Stimulated activated naive CD8-positive, alpha-beta T cell treated with anti-CD3 and anti-CD28 coated beads, Interleukin-15, amount 100 ng/mL, for 72 hours (primary cell): Measurements from ENCODE around the gene STX2.
"Not testable (repeated sequence)": the region's sequence is repeated elsewhere in the genome, so short reads cannot be mapped to it uniquely, and the experiment has no call there.

Experiments
- ATAC-seq: fragments of 150-1000 bp; cut with Tn5 transposase; 2 replicates; pipeline ENCODE4 v1.10.0; 2021; ENCODE audit warnings: mild to moderate bottlenecking, moderate library complexity
- DNase-seq, 2 donors: peaks; one replicate each; pipeline ENCODE4 v3.0.0; 2021 to 2022
- H3K27ac Mint-ChIP-seq, 2 donors: one replicate each; pipeline ENCODE4 v1.8.0; 2022; ENCODE audit warnings: mild to moderate bottlenecking in 2 of 2, mixed read lengths in 2 of 2, moderate library complexity in 2 of 2
- H3K27me3 Mint-ChIP-seq: one replicate; pipeline ENCODE4 v1.8.0; 2022; ENCODE audit warnings: mixed read lengths
- H3K4me1 Mint-ChIP-seq: one replicate; pipeline ENCODE4 v1.8.0; 2022; ENCODE audit warnings: mild to moderate bottlenecking, mixed read lengths
- H3K4me3 Mint-ChIP-seq, 2 donors: one replicate each; pipeline ENCODE4 v1.8.0; 2022; ENCODE audit warnings: mild to moderate bottlenecking in 2 of 2, mixed read lengths in 2 of 2, moderate library complexity in 1 of 2
- H3K9me3 Mint-ChIP-seq, 2 donors: one replicate each; pipeline ENCODE4 v1.8.0; 2022; ENCODE audit warnings: mixed read lengths in 2 of 2

Gene STX2

DNA sequence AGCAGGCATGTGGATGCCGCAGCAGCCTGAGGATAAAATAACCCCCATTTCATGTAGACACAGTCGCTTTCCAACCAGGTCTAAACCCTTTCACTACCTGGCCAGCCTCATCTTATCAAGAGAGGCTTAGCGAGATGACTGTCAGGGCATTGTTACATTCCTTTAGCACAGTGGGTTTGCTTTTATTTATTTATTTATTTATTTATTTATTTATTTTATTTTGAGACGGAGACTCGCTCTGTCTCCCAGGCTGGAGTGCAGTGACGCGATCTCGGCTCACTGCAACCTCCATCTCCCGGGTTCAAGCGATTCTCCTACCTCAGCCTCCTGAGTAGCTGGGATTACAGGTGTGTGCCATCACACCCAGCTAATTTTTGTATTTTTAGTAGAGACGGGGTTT lies 87.0 kb downstream of the STX2 start:
- peaks cover 14% of the 10 kb centered on the region for H3K4me1 Mint-ChIP-seq
- not testable (repeated sequence) for DNase-seq, H3K4me3 Mint-ChIP-seq, ATAC-seq, H3K27ac Mint-ChIP-seq
- H3K27me3 Mint-ChIP-seq, result peaks cover 16% of the 10 kb centered on the region
- H3K9me3 Mint-ChIP-seq, result peaks cover 7 to 11% of the 10 kb centered on the region in 2 donors

DNA sequence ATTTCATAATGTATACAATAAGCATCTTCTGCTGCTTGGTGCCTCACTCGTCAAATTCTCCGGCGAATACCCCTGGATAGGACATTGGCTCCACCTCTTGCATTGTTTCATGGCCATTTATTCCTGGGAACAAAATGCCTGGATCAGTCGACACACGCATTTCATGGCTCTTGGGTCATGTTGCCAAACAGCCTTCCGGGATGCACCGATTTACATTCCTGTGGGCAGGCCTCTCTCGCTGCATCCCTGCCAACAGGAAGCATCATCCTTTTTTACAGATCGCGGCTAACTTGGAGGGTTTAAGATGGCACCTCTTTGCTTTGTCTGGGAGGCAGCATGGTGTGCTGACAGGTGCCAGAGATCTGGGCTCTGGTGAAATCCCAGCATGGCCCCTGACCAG lies 90.3 kb downstream of the STX2 start:
- Mint-ChIP-seq H3K4me3 (no peak overlapping the region), H3K9me3 (no peaks in the 10 kb centered on the region), H3K4me1 (peaks cover 5% of the 10 kb centered on the region), H3K27ac (no peak overlapping the region), H3K27me3 (peaks cover 23% of the 10 kb centered on the region)
- no peak for DNase-seq
- ATAC-seq, result no peak

DNA sequence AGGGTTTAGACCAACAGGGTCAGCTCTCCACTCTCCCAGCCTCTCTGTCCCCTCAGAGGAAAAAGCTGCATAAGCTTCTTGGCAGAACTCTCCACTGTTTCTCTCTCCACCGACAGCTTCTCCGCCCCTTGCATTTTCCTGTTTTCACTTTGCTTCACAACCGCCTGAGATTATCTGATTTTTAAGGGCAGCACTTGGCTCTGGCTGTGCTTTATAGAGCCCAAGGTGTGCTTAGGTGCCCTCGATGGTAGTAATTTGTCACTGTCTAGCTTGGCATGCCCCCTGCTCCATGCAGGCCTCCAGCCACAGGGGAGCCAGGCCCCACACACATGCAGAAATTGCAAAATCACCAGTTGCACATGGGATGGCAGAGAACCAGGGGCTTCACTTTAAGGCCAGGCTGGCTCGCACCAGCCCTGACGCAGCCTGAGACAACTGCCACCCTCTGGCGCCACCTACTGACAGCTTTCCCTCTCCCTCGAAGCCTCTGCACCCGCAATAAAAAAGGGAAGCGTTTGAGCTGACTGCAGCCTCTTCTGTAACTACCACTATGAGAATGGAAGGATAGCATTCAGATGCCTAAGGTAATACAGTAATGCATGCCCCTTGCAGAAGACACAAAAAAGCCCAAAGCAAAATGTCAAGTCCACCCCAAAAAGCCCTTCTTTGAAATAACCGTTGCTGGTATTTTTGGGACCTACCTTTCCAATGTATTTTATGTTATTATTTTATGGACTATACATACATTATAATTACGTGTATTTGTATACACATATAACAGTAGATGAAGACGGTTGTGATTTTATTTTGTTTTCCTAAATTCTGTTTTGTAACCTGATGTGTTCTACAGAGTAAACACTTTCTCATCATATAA lies 90.9 kb downstream of the STX2 start:
- ATAC-seq (peak; percentile 91), DNase-seq (peak; percentile 64 to 68)
- peaks cover 5% of the 10 kb centered on the region for H3K4me1 Mint-ChIP-seq
- H3K9me3 Mint-ChIP-seq, result no peaks in the 10 kb centered on the region
- no peak overlapping the region for H3K4me3 Mint-ChIP-seq
- peaks cover 23% of the 10 kb centered on the region for H3K27me3 Mint-ChIP-seq
- H3K27ac Mint-ChIP-seq, result no peak overlapping the region

DNA sequence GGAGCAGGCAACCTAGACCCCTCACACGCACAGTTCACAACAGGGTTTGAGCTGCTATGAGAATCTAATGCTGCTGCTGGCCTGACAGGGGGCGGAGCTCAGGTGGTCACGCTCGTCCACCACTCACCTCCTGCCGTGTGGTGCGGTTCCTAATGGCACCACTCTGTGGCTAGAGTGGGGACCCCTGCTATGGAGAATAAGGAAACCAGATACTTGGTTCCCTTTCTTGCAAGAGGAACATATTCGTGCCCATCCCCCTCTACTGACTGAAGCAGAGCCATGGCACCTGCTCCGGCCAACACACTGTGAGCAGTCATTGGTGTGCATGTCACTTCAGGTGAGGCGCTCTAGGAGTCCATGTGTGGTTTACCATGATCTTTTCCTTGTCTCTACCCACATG lies 92.5 kb downstream of the STX2 start:
- ATAC-seq (no peak), DNase-seq (no peak)
- H3K27me3 Mint-ChIP-seq, result peaks cover 23% of the 10 kb centered on the region
- H3K4me3 Mint-ChIP-seq, result no peak overlapping the region
- H3K27ac Mint-ChIP-seq, result no peak overlapping the region
- no peaks in the 10 kb centered on the region for H3K9me3 Mint-ChIP-seq
- H3K4me1 Mint-ChIP-seq, result peaks cover 5% of the 10 kb centered on the region

DNA sequence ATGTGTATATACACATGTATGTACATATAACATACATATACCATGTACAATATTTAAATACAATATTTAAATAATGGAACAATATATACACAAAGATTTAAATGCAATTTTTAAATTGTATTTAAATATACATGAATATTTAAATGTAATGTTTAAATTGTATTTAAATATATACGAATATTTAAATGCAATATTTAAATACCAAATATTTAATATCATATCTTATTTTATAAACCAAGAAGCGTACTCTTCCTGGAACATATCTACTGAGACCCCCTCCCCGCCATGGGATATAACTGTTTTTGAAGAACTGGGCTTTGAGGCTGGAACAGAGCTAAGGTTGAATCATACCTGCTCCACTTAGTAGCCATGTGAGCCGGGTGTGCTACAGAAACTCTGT lies 93.1 kb downstream of the STX2 start:
- peaks cover 5% of the 10 kb centered on the region for H3K4me1 Mint-ChIP-seq
- ATAC-seq (no peak), DNase-seq (no peak)
- peaks cover 23% of the 10 kb centered on the region for H3K27me3 Mint-ChIP-seq
- no peaks in the 10 kb centered on the region for H3K9me3 Mint-ChIP-seq
- H3K4me3 Mint-ChIP-seq, result no peak overlapping the region
- H3K27ac Mint-ChIP-seq, result no peak overlapping the region

DNA sequence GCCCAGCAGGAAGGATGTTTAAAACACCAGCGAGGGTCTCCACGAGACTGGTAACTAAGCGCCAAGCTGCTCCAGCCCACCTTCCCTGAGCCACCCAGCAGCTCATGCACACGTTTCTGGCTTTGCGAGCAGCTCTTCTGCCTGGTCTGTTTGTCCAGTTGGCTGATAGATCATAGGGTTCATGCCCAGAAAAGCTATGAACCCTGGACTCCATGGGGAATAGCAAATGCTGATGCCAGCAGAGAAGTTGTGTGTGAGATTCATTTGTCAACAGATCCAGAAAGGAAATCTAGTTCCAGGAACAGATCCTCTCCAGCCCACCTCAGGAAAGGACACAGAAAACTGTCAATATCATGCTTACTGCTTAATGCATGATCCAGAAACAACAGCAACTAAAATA lies 94.8 kb downstream of the STX2 start:
- H3K4me1 Mint-ChIP-seq, result peaks cover 5% of the 10 kb centered on the region
- H3K27me3 Mint-ChIP-seq, result peaks cover 26% of the 10 kb centered on the region
- no peak overlapping the region for H3K27ac Mint-ChIP-seq
- ATAC-seq, result no peak
- no peak overlapping the region for H3K4me3 Mint-ChIP-seq
- H3K9me3 Mint-ChIP-seq, result no peaks in the 10 kb centered on the region
- no peak for DNase-seq

DNA sequence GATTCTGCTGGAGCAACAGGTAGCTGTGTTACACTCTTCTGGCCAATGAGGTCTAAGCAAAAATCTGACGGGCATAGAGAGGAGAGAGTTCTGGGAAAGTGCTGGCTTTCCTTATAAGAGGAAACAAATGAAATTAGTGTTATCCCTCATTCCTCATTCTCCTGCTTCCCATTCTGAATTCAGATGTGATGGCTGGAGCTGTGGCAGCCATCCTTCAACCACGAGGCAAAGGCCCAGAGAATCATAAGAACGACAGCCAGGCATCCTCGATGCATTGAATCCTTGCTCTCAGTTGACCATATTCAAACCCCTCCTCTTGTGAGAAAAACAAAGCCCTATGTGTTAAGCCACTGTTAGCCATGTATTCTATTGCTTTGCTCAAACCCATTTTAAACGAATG lies 95.4 kb downstream of the STX2 start:
- H3K4me1 Mint-ChIP-seq, result peaks cover 5% of the 10 kb centered on the region
- no peak for ATAC-seq
- no peak overlapping the region for H3K4me3 Mint-ChIP-seq
- no peaks in the 10 kb centered on the region for H3K9me3 Mint-ChIP-seq
- no peak for DNase-seq
- no peak overlapping the region for H3K27ac Mint-ChIP-seq
- peaks cover 25% of the 10 kb centered on the region for H3K27me3 Mint-ChIP-seq

DNA sequence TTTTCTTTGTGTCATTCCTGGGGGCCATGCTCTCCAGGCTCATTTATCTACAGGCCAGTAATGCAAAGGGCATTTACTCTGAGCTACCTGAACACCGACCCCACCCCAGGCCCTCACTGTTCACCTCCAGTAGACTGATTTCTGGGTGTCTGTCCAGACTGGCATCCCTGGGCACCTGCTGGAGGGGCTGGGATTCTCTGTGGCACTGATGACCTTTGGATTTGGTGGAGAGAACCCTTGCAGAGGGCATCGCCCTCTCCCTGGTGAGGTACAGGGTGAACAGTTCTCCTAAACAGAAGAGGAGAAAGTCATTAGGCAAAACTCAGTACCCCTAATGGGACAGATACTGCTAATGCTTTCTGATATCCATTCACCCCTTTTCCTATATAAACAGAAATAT lies 95.9 kb downstream of the STX2 start:
- H3K9me3 Mint-ChIP-seq, result no peaks in the 10 kb centered on the region
- no peak overlapping the region for H3K4me3 Mint-ChIP-seq
- H3K27me3 Mint-ChIP-seq, result peaks cover 24% of the 10 kb centered on the region
- peaks cover 4% of the 10 kb centered on the region for H3K4me1 Mint-ChIP-seq
- ATAC-seq (no peak), DNase-seq (no peak)
- H3K27ac Mint-ChIP-seq, result no peak overlapping the region

DNA sequence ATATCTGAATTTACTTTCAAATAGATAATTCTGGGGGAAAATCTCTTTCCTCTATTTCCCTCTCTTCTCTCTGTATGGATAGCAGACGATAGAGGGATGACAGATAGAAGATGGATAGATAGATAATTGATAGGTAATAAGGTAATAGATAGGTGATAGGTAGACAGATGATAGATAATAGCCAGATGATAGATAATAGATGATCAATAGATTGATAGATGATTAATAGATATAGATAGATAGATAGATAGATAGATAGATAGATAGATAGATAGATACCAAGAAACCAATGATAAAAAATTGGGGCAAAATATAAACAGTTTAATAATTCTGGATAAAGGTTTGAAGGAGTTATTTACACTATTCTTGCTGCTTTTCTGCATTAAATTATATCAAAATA lies 96.3 kb downstream of the STX2 start:
- Mint-ChIP-seq H3K27me3 (peaks cover 22% of the 10 kb centered on the region), H3K27ac (no peak overlapping the region), H3K4me3 (no peak overlapping the region), H3K9me3 (no peaks in the 10 kb centered on the region), H3K4me1 (peaks cover under 1% of the 10 kb centered on the region)
- no peak for ATAC-seq
- DNase-seq, result no peak

DNA sequence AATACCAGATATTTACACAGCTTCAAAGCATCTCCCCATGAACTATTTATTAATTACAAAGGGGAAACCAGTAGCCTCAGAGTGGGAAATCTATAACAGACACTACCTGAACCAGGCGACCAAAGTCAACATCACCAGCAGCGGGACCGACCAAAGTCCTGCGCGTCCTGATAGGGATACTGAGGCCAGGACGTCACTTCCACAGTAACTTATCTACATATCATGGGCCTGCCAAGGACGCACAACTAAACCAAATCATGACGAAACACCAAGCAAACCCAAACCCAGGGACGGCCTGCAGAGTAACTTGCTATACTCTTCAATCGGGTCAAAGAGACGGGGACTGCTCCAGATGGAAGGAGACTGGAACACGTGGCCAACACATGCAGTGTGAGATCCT lies 96.9 kb downstream of the STX2 start:
- H3K4me3 Mint-ChIP-seq, result no peak overlapping the region
- ATAC-seq (no peak), DNase-seq (no peak)
- no peak overlapping the region for H3K27ac Mint-ChIP-seq
- H3K27me3 Mint-ChIP-seq, result peaks cover 25% of the 10 kb centered on the region
- no peaks in the 10 kb centered on the region for H3K9me3 Mint-ChIP-seq
- H3K4me1 Mint-ChIP-seq, result peaks cover 7% of the 10 kb centered on the region
